NOMO-1 (cell line): ENCODE results near the gene TTC28.
A peak's percentile ranks its signal among the peaks of the same experiment; 100 is the strongest.
"Not testable (repeated sequence)": the region's sequence is repeated elsewhere in the genome, so short reads cannot be mapped to it uniquely, and the experiment has no call there.

ENCODE experiments used
- DNase-seq, 2 experiments: peaks; one replicate each; lab custom pipeline; 2025; ENCODE audit not compliant: unreplicated experiment in 2 of 2; lab: John Stamatoyannopoulos, UW

The TTC28 gene

DNA sequence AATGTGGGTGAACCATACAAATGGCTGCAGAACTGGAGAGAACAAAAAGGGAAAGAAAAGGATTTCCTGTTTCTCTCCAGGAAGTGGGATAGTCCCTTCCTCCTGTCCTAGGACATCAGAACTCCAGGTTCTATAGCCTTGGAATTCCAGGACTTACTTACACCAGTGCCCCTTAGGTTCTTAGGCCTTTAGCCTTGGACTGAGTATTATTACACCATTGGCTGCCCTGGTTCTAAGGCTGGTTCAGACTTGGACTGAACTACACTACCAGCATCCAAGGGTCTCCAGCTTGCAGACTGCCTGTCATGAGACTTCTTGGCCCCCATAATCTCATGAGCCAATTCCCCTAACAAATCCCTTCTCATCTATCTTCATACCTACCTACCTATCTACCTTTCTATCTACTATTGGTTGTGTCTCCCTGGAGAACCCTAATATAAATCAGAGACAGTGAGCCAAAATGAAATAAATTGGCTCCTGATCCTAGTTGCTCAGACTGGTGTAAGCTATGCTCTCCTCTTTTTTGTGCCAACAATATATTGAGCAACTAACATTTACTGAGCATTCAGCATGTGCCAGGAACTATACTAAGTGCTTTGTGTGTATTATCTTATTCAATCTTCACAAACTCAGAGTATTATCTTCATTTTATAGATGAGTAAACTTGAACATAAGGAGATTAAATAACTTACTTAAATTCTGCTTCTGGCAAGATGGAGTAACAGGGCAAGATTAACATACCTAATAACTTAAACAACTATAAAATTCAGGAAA, 303.7 kb downstream of the TTC28 start:
- DNase-seq, result no peak

DNA sequence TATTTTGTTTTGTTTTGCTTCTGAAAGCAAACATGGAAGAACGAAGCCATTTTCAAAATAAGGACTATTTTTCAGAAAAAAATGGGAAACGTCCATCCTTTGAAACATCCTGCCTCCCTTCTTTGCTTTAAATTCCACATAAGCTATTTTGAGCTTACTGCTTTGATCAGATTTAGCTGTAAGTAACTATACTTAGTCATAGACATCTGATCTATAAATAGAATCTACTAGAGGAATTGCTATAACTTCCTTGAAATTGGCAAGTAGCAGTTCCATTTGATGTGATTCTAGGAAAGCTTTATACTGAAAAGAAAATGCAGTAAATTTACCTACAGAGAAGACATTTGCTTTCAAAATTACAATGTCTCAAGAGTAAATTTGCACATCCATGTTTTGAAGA, 305.8 kb downstream of the TTC28 start:
- peak; percentile 60 to 74 for DNase-seq

DNA sequence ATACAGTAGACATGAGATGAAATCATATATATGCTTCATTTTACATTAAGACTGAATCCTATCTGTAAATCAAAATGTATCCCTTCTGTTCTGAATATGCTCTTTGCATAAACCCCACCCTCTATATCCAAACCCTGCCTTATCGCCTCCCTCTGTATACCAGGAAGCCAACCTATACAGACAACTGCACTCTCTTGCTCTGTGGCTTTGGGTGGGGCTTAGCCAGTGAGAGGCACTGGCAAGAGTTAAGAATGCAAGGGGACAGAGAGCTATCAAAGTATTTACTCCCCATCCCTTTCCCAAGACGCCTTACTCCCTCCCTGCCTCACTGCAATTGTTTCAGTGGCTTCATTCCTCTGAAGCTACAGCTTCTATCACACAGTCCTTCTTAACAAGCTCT, 309.8 kb downstream of the TTC28 start:
- no peak for DNase-seq

DNA sequence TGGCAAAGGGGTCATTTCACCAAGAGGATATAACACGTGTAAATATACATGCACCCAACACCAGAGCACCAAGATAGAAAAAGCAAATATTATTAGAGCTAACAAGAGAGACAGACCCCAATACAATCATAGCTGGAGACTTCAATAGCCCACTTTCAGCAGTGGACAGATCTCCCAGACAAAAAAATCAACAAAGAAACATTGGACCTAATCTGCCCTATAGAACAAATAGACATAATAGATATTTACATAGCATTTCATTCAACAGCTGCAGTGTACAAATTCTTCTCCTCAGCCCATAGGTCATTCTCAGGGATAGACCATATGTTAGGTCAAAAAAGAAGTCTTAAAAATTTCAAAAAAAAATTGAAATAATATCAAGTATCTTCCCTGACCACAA, 312.8 kb downstream of the TTC28 start:
- no peak for DNase-seq

DNA sequence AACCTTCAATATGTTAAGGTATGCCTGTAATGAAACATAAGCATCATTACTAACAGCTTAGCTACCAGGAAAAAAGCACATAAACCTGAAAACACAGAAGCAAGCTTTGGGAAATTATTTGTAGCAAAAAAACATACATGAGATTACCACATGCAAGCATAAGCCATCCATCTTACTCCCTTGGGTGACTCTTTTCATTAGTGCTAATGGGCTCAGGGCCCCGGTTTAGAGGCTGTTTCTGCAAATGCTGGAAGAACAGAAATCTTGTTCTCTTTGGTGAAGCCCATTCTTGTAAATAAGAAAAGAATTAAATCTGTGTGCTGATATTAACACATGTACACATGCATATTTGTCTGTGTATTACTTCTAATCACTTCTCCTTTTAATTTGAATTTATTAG, 314.3 kb downstream of the TTC28 start:
- DNase-seq, result no peak

DNA sequence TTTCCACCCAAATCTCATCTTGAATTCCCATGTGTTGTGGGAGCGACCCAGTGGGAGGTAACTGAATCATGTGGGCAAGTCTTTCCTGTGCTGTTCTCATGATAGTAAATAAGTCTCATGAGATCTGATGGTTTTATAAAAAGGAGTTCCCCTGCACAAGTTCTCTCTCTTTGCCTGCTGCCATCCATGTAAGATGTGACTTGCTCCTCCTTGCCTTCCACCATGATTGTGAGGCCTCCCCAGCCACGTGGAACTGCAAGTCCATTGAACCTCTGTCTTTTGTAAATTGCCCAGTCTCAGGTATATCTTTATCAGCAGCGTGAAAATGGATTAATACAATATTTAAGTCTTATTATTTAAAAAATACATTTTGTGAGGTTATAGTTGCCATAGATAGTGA, 315.5 kb downstream of the TTC28 start:
- DNase-seq, result not testable (repeated sequence)

DNA sequence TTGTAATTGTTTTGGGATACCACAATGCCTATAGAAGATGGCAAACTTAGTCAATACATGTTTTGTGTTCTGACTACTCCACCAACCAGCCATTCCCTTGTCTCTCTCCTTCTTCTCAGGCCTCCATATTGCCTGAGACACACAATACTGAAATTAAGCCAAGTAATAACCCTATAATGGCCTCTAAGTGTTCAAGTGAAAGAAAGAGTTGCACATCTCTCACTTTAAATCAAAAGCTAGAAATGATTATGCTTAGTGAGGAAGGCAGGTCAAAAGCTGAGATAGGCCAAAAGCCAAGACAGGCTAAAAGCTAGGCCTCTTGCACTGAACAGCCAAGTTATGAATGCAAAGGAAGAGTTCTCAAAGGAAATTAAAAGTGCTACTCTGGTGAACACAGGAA, 318.7 kb downstream of the TTC28 start:
- no peak for DNase-seq

DNA sequence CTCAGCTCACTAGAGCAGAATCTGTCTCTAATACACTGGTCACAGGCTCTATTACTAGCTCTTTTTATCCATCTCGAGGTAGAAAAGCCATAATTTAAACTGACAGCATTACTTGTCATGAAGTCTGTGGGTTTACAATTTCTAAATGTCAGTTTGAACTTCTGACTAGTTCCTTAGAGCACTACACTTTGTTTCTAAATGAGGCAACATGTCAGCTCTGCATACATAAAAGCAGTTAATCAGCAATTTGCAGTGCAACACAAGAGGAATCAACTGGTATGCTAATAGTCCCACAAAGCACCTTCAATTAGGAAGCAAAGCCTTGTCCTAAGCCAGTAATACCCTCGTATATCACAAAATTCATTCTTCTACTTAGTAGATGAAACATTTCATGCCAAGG, 321.3 kb downstream of the TTC28 start:
- peak in 1 of 2 experiments; percentile 37 for DNase-seq

DNA sequence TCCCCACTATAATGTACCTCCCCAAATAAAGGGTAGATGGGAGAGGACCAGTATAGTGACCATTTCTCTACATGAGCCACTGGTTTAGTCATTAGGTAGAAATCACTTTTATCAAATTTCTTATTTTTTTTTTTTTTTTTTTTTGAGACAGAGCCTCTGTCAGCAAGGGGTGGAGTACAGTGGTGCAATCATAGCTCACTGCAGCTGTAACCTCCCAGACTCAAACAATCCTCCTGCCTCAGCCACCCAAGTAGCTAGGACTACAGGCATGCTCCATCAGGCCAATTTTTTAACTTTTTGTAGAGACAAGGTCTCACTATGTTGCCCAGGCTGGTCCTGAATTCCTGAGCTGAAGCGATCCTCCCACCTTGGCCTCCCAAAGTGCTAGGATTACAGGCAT, 322.4 kb downstream of the TTC28 start:
- DNase-seq, result no peak

DNA sequence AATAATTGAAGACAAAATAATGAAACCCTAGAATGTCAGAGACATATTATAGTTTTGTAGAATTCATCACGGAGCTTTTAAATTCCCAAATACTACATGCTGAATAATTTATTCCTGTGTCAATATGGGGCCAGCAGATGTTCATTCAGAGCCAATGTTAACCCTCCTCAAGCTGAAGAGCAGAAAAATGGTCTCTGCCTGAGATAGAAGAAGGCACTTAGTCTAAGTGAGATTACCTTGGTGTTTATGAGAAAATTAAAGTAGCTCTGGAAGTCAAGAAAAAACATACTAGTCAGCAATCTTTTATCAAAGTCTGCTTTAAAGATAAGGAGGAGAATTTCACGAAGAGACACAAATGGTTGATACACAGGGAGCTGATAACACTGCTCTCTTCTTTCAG, 328.2 kb downstream of the TTC28 start:
- no peak for DNase-seq

DNA sequence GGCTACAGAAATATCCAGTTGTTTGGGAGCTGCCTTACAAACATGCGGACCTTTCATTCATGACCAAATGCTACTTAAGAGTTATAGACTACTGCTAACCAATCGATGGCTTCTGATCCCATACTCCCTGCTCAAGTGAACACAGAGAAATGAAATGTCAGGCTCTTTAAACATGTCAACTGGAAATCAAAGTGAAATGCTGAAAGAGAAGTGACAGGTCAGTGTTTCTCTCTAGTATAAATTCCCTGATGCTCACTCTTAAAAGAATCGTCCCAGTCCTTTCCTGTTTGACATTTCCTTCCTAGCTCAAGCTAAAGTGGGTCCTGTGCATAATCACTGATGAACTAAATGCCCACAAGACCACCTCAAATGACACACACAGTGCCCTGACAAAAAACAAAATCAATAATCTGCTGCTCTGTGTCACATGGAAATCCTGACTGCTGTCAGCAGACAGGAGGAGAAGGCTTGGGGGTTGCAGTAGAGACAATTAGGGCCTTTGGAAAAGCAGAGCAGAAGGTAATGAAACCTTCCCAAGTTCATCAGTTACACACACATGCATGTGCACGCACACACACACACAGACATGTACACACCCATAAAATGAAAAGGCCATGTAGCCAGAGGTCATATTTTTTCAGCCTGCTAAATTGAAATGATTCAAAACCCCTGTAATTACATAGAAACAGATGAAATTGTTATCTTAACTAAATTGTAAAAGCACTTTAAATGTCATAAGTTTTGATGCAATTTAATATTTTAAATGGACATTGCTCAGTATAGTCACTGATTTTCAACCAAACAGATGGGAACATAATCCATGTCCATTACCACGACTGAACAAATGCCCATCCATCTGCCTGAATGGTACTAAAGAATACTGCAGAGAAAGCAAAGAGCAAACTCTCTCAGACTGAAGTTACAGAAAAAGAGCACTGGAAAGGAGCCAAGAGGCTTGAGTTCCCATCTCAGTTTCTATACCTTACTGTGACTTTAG, 330.7 kb downstream of the TTC28 start:
- no peak for DNase-seq

DNA sequence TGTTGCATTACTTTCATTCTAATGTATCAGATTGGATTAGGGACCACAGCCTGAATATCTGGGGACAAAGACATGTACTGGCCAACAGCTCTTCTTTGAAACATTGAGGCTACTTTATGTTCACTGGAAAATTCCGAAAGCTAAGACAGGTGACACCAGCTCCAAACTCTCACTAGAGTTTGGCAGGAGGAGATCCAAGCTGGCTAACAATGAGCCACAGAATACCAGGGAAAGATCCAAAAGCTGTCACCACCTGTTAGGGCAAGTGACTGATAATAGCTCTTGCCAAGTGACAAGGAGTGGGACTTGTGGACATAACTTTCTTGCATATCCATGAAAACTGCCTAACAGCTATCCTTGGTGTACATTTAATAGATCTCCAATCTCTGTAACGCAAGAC, 333.3 kb downstream of the TTC28 start:
- DNase-seq, result no peak

DNA sequence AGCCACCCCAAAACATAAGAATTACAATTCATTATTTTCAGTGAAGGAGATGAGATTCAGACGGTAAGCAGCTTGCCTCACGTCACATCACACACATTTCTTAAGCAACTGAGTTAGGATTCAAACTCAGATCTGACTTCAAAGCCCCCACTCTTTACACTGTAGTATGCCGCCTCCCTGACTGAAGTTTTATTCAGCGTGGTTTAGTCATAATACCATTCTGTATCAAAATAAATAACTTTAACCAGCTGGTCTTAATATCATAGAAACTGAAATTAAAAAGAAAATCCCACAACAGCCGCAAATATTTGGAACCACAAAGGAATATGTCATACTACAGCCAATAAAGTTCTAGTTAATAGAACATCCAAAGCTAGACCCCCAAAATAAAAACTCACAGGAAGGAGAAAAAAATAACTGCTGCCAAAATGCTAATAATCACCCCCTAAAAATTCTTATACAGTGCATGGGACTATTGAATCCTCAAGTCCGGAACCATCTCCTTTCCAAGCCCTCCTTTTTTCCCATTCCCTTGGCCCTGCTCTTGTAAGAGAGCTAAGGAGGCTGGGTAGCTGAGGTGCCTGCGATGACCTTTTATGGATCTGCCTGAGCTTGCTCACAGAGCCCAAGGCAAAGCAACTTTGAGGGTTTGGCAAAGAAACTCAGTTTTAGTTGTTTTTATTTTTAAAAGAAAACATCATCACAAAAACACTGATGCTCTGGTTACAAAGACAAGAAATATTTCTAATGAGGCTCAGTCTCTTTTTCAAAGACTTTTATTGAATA, 334.5 kb downstream of the TTC28 start:
- DNase-seq, result no peak

DNA sequence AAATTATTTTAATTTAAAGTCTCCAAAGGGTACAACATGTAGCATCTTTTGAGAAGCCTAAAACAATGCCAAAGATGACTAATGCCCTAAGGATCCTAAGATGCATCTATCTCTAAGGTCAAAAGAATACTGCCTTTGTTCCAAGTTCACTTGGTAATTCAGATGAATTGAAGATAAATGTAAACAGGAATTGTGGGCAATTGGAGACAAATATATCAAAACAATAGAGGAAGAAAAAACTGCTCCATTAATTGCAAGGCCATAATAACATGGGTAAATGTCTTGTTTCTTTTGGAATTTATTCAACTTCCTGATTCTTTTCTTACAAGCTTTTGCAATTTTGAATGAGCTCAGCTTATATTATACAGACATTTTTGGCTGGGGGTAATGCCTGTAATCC, 338.6 kb downstream of the TTC28 start:
- DNase-seq, result no peak

DNA sequence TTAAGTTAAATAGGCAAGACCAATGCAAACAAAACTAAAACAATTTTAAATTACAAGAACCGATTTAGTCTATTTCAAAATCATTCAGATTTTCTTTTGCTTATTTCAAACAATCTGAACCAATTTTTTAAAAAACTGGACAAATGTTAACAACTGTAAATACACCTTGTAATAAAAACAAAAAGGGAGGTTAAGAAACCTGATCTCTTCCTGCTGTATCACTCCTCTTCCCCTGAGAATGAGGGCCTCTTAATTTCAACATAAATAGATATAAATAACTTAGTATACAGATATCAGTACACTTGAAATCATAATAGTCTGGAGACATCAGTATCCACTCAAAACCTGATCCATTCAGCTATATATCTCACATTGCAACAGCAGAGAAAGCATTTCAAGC, 346.6 kb downstream of the TTC28 start:
- no peak for DNase-seq

DNA sequence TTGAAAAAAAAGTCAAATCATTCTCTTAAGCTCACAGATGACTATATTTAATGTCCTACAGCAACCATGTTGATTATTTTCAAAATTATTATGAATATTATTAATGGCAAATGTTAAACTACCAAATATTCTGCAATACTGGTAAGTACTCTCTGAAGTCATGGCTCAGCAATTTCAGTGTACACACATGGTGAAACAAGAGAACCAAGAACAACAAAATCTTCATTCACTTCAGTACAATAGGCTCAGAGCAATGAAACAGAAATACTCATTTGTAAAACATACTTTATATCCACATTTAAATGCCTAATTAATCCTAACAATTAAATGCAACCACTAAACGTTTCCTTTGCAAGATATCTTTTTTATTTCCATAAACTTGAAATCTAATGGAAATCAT, 347.2 kb downstream of the TTC28 start:
- DNase-seq, result no peak

DNA sequence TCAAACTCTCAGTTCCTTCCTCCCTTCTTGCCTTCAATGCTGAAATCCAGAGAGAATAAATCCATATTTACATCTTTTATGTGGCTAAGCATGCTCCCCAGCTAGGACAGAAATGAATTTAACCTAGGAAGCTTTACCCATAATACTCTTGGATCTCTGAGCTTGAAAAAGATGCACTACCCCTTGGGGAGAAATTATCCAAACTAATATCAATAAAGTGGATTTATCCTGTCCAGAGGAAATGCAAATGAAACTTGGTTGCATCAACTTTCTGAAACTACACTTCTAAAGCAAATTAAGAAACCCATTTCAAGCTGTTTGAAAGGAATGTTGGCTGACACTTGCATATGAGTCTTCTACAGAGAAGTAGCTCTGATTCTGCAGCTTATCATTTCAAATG, 347.9 kb downstream of the TTC28 start:
- no peak for DNase-seq

DNA sequence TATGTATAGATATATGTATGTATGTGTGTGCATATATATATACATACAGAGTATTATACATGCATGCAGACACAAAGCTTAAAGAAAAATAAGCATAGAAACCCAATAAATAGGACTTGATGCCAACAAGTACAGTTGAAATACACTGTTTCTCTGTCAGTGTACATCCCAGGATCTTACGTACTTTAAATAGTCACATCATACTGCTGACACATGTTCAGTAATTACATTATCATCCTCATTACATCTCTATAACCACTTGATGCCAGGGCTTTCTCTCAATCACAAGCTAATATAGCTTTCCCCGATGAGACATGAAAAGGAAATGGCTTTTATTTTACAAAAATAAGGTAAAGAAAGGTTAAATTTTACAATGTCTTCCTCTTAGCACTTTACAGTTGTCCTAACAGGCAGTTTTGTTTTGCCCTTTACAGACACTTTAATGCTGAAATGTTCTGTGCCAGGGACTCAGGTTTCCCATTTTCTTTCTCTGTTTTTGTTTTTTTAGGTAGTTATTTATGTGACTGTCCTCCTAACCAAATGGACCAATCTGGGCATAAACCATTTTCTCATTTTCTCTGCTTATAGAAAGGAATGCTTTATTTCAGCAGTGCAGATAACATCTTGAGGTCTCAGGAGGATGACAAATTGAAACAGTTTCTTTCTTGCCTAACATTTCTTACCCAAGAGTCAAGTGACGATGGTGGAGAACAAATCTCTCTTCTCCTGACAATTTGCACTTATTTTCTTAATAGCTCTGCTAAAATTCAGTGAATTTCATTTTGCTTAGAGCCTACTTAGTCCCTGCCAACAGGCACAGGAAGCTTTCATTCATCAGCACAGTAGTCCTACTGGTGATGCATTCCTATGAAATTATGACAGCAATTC, 350.2 kb downstream of the TTC28 start:
- no peak for DNase-seq

DNA sequence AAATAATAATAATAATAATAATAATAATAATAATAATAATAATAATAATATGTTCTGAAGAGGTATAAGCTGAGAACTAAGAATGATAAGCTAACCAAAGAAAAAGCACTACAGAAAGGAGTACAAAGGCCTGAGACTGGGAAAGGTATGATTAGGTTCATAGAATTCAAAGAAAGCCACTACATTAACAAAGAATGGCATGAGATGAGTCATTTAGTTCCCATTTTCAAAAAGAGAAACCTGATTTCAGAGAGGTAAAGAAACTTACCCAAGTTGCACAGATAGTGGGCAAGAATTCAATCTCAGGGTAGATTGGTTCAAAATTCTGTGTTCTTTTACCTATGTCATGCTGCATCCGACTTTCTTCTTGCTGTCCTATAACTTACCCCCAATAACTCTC, 350.9 kb downstream of the TTC28 start:
- DNase-seq, result no peak

DNA sequence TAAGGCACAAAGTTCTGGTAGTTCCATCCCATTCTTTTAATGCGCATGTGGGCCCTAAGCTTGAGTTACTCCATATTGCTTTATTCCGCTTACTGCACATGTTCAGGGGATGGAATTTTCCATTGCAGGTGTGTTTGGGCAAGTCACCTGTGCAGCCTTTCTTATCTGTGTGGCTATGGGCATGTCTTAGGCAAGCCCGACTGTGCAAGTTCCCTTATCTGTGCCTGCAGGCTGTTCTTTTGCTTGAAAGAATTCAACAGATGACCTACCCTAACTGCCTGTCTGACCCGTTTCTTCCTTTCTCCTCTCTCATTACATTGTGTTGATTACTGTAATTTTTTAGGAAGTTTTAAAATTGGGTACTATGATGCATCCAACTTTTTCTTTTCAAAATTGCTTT, 363.6 kb downstream of the TTC28 start:
- DNase-seq, result no peak
